Astrocyte (in vitro differentiated cells and primary cell): ENCODE data around the gene CDON. TPM values are rescaled to one million over a fixed set of nuclear protein-coding genes. Genes with fewer than 3 reads are reported as not detected.

Experiments
- DNase-seq: peaks from one replicate; pipeline ENCODE4 v3.0.0-alpha.2; 2010; ENCODE audit warnings: low read depth
- FAIRE-seq: peaks from 2 replicates; lab custom pipeline; 2011; peaks lifted over from hg19 to GRCh38; lab: Jason Lieb, UNC
- H2AFZ ChIP-seq: 2 replicates; pipeline ENCODE4 v1.6.0; 2012; ENCODE audit warnings: low read depth, low read length, inconsistent platforms
- H3K27ac ChIP-seq: 2 replicates; pipeline ENCODE4 v1.5.1; 2011; ENCODE audit warnings: low read depth, low read length, inconsistent platforms
- H3K27me3 ChIP-seq: 2 replicates; pipeline ENCODE4 v1.6.0; 2011; ENCODE audit warnings: low read length, inconsistent platforms; ENCODE audit not compliant: insufficient read depth
- H3K36me3 ChIP-seq: 2 replicates; pipeline ENCODE4 v1.5.1; 2011; ENCODE audit warnings: low read length, inconsistent platforms; ENCODE audit not compliant: insufficient read depth
- H3K4me1 ChIP-seq: 2 replicates; pipeline ENCODE4 v1.5.1; 2011; ENCODE audit warnings: low read length, inconsistent platforms; ENCODE audit not compliant: insufficient read depth
- H3K4me2 ChIP-seq: 2 replicates; pipeline ENCODE4 v1.6.0; 2012; ENCODE audit warnings: low read length, inconsistent platforms
- H3K4me3 ChIP-seq: 2 replicates; pipeline ENCODE4 v1.5.1; 2011; ENCODE audit warnings: low read depth, mild to moderate bottlenecking, low read length, inconsistent platforms; ENCODE audit not compliant: insufficient read depth
- H3K79me2 ChIP-seq: 2 replicates; pipeline ENCODE4 v1.6.0; 2012; ENCODE audit warnings: mild to moderate bottlenecking, low read length, inconsistent platforms; ENCODE audit not compliant: insufficient read depth
- H3K9ac ChIP-seq: 2 replicates; pipeline ENCODE4 v1.6.0; 2012; ENCODE audit warnings: mild to moderate bottlenecking, low read length, inconsistent platforms
- H3K9me3 ChIP-seq: 2 replicates; pipeline ENCODE4 v1.5.1; 2012; ENCODE audit warnings: low read depth, mild to moderate bottlenecking, low read length, inconsistent platforms; ENCODE audit not compliant: insufficient read depth
- H4K20me1 ChIP-seq: 2 replicates; pipeline ENCODE4 v1.6.0; 2012; ENCODE audit warnings: low read length, inconsistent platforms; ENCODE audit not compliant: insufficient read depth
- H3K27ac Mint-ChIP-seq: one replicate; pipeline ENCODE4 v1.8.0; 2021; ENCODE audit warnings: mild to moderate bottlenecking, mixed read lengths; ENCODE audit not compliant: unreplicated experiment
- H3K27me3 Mint-ChIP-seq: one replicate; pipeline ENCODE4 v1.8.0; 2021; ENCODE audit warnings: low read depth, mixed read lengths; ENCODE audit not compliant: unreplicated experiment
- H3K36me3 Mint-ChIP-seq: one replicate; pipeline ENCODE4 v1.8.0; 2021; ENCODE audit warnings: low read depth, mixed read lengths; ENCODE audit not compliant: unreplicated experiment
- H3K4me1 Mint-ChIP-seq: one replicate; pipeline ENCODE4 v1.8.0; 2021; ENCODE audit warnings: low read depth, mixed read lengths; ENCODE audit not compliant: unreplicated experiment
- H3K4me3 Mint-ChIP-seq: one replicate; pipeline ENCODE4 v1.8.0; 2021; ENCODE audit warnings: mild to moderate bottlenecking, moderate library complexity, mixed read lengths; ENCODE audit not compliant: unreplicated experiment
- H3K9me3 Mint-ChIP-seq: one replicate; pipeline ENCODE4 v1.8.0; 2021; ENCODE audit warnings: mild to moderate bottlenecking, mixed read lengths; ENCODE audit not compliant: unreplicated experiment
- EZH2 ChIP-seq: IDR thresholded peaks from 2 replicates; pipeline ENCODE4 v1.6.1; 2012; ENCODE audit warnings: mild to moderate bottlenecking, low read length, inconsistent platforms; ENCODE audit not compliant: insufficient read depth
- total RNA-seq: library from RNA; stranded (reverse); gene quantifications from 2 replicates; pipeline ENCODE4 v1.2.1, GENCODE V29; 2021
- TF ChIP-seq, protein P1 (sequence below): IDR thresholded peaks from 2 replicates; pipeline ENCODE4 v1.5.1; 2011; ENCODE audit warnings: low read depth, mild to moderate bottlenecking, inconsistent platforms, low read length, moderate library complexity; ENCODE audit not compliant: insufficient read depth

Gene CDON
- total RNA-seq, 1 donor from 2014 or later: 15.5 TPM

DNA sequence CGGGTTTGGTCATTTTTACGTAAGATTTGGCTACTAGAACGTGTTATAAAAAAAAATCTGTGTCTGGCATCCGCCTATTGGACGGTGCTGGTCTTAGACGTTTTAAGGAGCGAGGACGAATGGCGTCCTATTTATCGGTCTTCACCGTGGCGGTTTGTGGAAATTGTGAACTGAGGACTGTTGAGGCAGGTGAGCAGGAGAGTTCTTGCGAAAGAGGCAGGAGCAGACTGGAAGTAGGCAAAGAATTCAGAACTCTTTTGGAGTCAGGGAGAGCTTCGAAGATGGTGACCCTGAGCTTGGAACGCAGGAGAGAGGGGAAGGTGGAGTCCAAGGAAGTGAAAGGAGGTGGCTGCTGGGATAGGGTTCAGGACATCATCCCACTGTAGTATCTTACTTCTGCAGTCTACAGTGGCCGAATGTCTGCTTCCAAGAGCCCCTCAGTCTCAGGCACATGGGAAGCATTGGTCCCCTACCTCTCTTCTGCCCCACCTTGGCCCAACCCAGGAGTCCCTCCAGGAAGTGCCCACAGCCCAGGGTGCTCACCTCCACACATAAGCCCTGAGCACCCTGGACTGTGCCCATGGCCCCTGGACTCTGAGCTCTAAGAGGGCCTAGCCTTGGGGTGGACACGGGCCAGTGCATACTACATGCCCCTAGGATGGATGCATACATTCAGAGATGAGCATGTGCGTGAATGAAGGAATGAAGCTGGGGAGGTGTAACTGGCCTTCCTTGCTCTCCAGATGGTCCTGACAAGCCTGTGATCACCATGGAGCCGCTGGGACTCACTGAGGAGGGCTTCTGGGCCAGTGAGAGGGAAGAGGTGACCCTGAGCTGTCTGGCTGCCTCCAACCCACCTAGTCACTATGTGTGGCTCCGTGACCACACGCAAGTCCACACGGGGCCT lies 113.1 kb downstream of the CDON start:
- Mint-ChIP-seq H3K4me3 (no peak overlapping the region), H3K4me1 (no peaks in the 10 kb centered on the region), H3K36me3 (no peaks in the 10 kb centered on the region), H3K27ac (no peak overlapping the region), H3K9me3 (no peaks in the 10 kb centered on the region), H3K27me3 (peaks cover 4% of the 10 kb centered on the region)
- no peaks in the 10 kb centered on the region for H3K79me2 ChIP-seq
- no peak overlapping the region for H2AFZ ChIP-seq
- TF ChIP-seq EZH2: no peak
- no peak overlapping the region for H3K9ac ChIP-seq
- H3K4me3 ChIP-seq: no peak overlapping the region
- DNase-seq (no peak), FAIRE-seq (no peak)
- H3K27ac ChIP-seq: no peak overlapping the region
- no peaks in the 10 kb centered on the region for H3K36me3 ChIP-seq
- H4K20me1 ChIP-seq: no peaks in the 10 kb centered on the region
- H3K4me1 ChIP-seq: no peaks in the 10 kb centered on the region
- H3K4me2 ChIP-seq: no peak overlapping the region
- peaks cover 4% of the 10 kb centered on the region for H3K27me3 ChIP-seq
- H3K9me3 ChIP-seq: no peaks in the 10 kb centered on the region

DNA sequence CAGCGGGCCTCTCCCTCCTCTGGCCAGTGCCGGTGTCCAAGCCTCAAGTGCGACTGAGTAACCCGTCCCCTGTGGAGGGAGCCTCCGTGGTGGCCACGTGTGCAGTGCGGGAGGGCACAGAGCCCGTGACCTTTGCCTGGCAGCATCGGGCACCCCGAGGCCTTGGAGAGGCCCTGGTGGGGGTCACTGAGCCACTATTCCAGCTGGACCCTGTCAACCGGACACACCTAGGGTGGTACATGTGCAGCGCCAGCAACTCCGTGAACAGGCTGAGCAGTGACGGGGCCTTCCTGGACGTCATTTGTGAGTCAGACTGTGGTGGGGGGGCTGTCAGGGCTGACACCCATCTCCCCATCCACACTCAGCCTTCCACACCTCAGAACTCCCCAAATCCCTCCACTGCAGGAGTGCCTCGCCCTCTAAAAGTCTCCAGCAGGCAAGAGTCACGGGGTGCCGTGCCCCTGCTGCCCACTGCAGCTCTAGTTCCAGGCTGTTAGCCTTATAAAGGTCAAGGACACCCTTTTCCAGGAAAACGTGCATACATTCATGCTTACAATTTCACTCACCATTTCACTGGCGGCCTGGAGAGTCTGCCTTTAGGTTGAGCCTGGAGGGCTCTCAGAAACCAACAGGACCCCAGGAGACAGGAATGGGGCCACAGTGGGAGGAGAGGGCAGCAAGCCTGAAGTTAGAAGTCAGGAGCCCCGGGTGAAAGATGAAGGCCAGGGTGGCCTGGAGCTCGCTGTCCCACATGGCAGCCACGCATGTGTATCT lies 114.2 kb downstream of the CDON start:
- H3K27me3 ChIP-seq: peaks cover 4% of the 10 kb centered on the region
- no peak overlapping the region for H3K9ac ChIP-seq
- DNase-seq: no peak
- no peaks in the 10 kb centered on the region for H3K9me3 ChIP-seq
- no peak for TF ChIP-seq EZH2
- TF ChIP-seq, protein P1, sequence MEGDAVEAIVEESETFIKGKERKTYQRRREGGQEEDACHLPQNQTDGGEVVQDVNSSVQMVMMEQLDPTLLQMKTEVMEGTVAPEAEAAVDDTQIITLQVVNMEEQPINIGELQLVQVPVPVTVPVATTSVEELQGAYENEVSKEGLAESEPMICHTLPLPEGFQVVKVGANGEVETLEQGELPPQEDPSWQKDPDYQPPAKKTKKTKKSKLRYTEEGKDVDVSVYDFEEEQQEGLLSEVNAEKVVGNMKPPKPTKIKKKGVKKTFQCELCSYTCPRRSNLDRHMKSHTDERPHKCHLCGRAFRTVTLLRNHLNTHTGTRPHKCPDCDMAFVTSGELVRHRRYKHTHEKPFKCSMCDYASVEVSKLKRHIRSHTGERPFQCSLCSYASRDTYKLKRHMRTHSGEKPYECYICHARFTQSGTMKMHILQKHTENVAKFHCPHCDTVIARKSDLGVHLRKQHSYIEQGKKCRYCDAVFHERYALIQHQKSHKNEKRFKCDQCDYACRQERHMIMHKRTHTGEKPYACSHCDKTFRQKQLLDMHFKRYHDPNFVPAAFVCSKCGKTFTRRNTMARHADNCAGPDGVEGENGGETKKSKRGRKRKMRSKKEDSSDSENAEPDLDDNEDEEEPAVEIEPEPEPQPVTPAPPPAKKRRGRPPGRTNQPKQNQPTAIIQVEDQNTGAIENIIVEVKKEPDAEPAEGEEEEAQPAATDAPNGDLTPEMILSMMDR: no peak
- FAIRE-seq: no peak
- no peak overlapping the region for H3K4me3 ChIP-seq
- Mint-ChIP-seq H3K9me3 (no peaks in the 10 kb centered on the region), H3K4me3 (no peak overlapping the region), H3K27me3 (peaks cover 12% of the 10 kb centered on the region), H3K4me1 (no peaks in the 10 kb centered on the region), H3K27ac (no peak overlapping the region), H3K36me3 (no peaks in the 10 kb centered on the region)
- H3K4me1 ChIP-seq: no peaks in the 10 kb centered on the region
- H4K20me1 ChIP-seq: no peaks in the 10 kb centered on the region
- H2AFZ ChIP-seq: no peak overlapping the region
- H3K79me2 ChIP-seq: no peaks in the 10 kb centered on the region
- H3K36me3 ChIP-seq: no peaks in the 10 kb centered on the region
- H3K27ac ChIP-seq: no peak overlapping the region
- H3K4me2 ChIP-seq: no peak overlapping the region

- H3K9ac ChIP-seq: no peak overlapping the region
- no peaks in the 10 kb centered on the region for H4K20me1 ChIP-seq
- peaks cover 3% of the 10 kb centered on the region for H3K27me3 ChIP-seq
- Mint-ChIP-seq H3K4me1 (no peaks in the 10 kb centered on the region), H3K36me3 (no peaks in the 10 kb centered on the region), H3K4me3 (no peak overlapping the region), H3K9me3 (no peaks in the 10 kb centered on the region), H3K27me3 (peaks cover 14% of the 10 kb centered on the region), H3K27ac (no peak overlapping the region)
- no peaks in the 10 kb centered on the region for H3K4me1 ChIP-seq
- H3K4me3 ChIP-seq: no peak overlapping the region
- no peaks in the 10 kb centered on the region for H3K36me3 ChIP-seq
- no peak for DNase-seq
- FAIRE-seq: no peak
- no peak overlapping the region for H2AFZ ChIP-seq
- H3K79me2 ChIP-seq: no peaks in the 10 kb centered on the region
- TF ChIP-seq EZH2: no peak
- TF ChIP-seq, protein P1: no peak
- no peak overlapping the region for H3K4me2 ChIP-seq
- H3K27ac ChIP-seq: no peak overlapping the region
- H3K9me3 ChIP-seq: no peaks in the 10 kb centered on the region
Measured at GRCh38 chr11:125947419-125948277, 115.0 kb downstream of the CDON start.
